ENCODE measurements around the gene EXOSC5.

Gene EXOSC5

DNA sequence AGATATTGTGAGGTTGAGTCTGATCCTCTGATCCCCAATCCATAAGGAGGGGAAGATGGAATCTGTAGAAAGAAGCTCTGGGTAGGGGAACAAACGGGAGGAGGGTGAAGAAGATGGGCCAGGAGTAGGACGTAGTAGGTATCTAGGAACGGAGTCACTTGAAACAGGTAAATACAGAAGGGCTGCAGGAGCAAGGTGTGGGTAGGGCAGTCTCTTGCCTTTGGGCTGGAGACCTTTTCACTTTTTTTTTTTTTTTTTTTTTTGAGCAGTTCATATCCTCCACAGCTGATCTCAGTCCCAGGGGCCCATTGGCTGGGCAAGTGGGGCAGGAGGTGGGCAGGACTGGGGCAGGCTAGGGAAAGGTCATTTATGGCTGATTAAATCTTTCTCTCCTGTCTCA lies 1.9 kb upstream of the EXOSC5 start:
- TF ChIP-seq FOXK2 (IDR thresholded peaks at IDR 0.05): no peak
- TF ChIP-seq SP1 (IDR thresholded peaks at IDR 0.05): no peak
- no peak for TF ChIP-seq HDGF (IDR thresholded peaks at IDR 0.05; ENCODE audit: borderline replicate concordance)
- no peak for TF ChIP-seq BHLHE40 (IDR thresholded peaks at IDR 0.05; ENCODE audit: borderline replicate concordance)
- no peak for TF ChIP-seq L3MBTL2 (conservative IDR thresholded peaks at IDR 0.05)
- no peak for TF ChIP-seq NFRKB (IDR thresholded peaks at IDR 0.05)
- TF ChIP-seq TARDBP (IDR thresholded peaks at IDR 0.05): no peak
- TF ChIP-seq LEF1 (IDR thresholded peaks at IDR 0.05; ENCODE audit: borderline replicate concordance): no peak
- no peak for TF ChIP-seq FOXM1 (IDR thresholded peaks at IDR 0.05; ENCODE audit: borderline replicate concordance)
- TF ChIP-seq ELF4 (IDR thresholded peaks at IDR 0.05): no peak
- no peak for TF ChIP-seq ZNF384 (IDR thresholded peaks at IDR 0.05)
- no peak for TF ChIP-seq FOXA1 (IDR thresholded peaks at IDR 0.05)
- TF ChIP-seq CTBP1 (IDR thresholded peaks at IDR 0.05; ENCODE audit: borderline replicate concordance): no peak
- TF ChIP-seq ARNT (IDR thresholded peaks at IDR 0.05): no peak
- ChIA-PET POLR2A (interaction anchor here (0.9 to 1.9 kb wide), 2 partner anchors 10 to 40 kb away, joined by 5 to 8 read pairs; partner anchors contain the start of gene DMAC2), CTCF (no interaction called here)
- DNase-seq (ENCODE audit: extremely low spot score): no peak

DNA sequence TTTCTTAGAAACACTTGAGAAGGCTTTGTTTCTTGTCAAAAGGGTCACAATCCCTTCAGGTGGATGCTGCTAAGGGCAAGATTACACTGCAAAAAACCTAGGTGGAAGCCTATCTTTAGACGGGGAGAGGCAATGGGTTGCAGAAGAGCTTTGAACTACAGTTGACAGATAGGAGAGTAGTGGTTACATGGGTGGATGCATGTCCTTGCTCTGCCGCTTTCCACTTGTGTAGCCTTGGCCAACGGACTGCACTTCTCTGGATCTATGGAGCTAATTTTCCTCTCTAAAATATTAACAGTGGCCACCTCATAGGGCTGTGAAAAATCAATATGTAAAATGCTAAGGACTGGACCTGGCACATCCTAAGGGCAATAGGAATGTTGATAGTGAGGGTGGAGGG lies 1.4 kb upstream of the EXOSC5 start:
- DNase-seq (ENCODE audit: extremely low spot score): no peak
- TF ChIP-seq BHLHE40 (IDR thresholded peaks at IDR 0.05; ENCODE audit: borderline replicate concordance): no peak
- TF ChIP-seq, protein P1, sequence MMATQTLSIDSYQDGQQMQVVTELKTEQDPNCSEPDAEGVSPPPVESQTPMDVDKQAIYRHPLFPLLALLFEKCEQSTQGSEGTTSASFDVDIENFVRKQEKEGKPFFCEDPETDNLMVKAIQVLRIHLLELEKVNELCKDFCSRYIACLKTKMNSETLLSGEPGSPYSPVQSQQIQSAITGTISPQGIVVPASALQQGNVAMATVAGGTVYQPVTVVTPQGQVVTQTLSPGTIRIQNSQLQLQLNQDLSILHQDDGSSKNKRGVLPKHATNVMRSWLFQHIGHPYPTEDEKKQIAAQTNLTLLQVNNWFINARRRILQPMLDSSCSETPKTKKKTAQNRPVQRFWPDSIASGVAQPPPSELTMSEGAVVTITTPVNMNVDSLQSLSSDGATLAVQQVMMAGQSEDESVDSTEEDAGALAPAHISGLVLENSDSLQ (IDR thresholded peaks at IDR 0.05): no peak
- no peak for TF ChIP-seq ELF4 (IDR thresholded peaks at IDR 0.05)
- TF ChIP-seq TARDBP (IDR thresholded peaks at IDR 0.05): no peak
- TF ChIP-seq L3MBTL2 (conservative IDR thresholded peaks at IDR 0.05): no peak
- no peak for TF ChIP-seq ZNF384 (IDR thresholded peaks at IDR 0.05)
- TF ChIP-seq FOXK2 (IDR thresholded peaks at IDR 0.05): no peak
- TF ChIP-seq SP1 (IDR thresholded peaks at IDR 0.05): no peak
- TF ChIP-seq FOXA1 (IDR thresholded peaks at IDR 0.05): no peak
- TF ChIP-seq SUZ12 (IDR thresholded peaks at IDR 0.05): no peak
- TF ChIP-seq HDGF (IDR thresholded peaks at IDR 0.05; ENCODE audit: borderline replicate concordance): no peak
- TF ChIP-seq CTBP1 (IDR thresholded peaks at IDR 0.05; ENCODE audit: borderline replicate concordance): no peak
- ChIA-PET CTCF (no interaction called here), POLR2A (interaction anchor here (0.9 to 1.9 kb wide), 3 partner anchors 10 to 41 kb away, joined by 3 to 8 read pairs (median 5); partner anchors contain the start of gene DMAC2)

DNA sequence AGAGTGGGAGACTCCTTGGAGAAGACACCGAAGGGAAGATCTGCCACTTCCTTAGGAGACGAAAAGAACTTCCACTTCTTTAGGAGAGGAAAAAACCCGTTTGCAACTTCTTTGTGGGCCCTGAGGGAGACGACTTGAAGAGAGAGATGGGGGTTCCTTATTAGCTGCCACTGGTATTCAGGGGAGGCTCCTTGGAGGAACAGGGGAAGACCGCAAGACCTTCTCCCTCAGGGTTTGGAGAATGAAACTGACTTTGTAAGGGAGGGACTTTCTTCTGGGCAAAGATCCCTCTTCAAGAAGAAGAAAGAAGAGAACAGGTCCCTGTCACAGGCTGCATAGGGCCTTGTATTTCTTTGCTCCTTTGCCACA lies 875 bp upstream of the EXOSC5 start:
- no peak for DNase-seq (ENCODE audit: extremely low spot score)
- ChIA-PET POLR2A (interaction anchor here (1.0 to 1.9 kb wide), 2 partner anchors 11 to 42 kb away, joined by 3 to 8 read pairs; partner anchors contain the start of gene DMAC2), CTCF (no interaction called here)
- TF ChIP-seq TARDBP (IDR thresholded peaks at IDR 0.05) (no peak), ZNF384 (IDR thresholded peaks at IDR 0.05) (no peak), LEF1 (IDR thresholded peaks at IDR 0.05; ENCODE audit: borderline replicate concordance) (no peak), CTBP1 (IDR thresholded peaks at IDR 0.05; ENCODE audit: borderline replicate concordance) (no peak), NFRKB (IDR thresholded peaks at IDR 0.05) (no peak), FOXA1 (IDR thresholded peaks at IDR 0.05) (no peak)

DNA sequence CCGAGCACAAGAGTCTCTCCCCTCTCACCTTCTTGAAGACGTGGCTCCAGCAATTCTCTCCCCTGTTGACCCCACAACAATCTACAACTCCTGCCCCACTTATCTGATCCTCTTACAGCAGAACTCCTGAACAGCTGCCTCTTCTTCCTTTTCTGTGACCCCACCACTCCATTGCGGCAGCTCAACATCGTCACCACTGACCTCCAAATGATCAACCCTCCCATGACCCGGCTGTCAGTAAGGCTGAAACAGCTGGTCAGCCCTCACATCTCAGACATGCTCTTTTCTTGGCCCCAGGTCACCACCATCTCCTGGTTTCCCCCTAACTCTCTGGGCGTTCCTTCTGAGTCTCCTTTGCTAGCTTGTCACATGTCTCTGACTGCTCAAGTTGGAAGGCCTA lies 1.8 kb downstream of the EXOSC5 start:
- ChIA-PET POLR2A (interaction anchor here (0.6 to 1.4 kb wide), 2 partner anchors 9 to 39 kb away, joined by 3 read pairs; no protein-coding TSS in a partner anchor), CTCF (no interaction called here)
- no peak for DNase-seq (ENCODE audit: extremely low spot score)
- TF ChIP-seq ARNT (IDR thresholded peaks at IDR 0.05) (no peak), SUZ12 (IDR thresholded peaks at IDR 0.05) (no peak), BHLHE40 (IDR thresholded peaks at IDR 0.05; ENCODE audit: borderline replicate concordance) (no peak), L3MBTL2 (conservative IDR thresholded peaks at IDR 0.05) (no peak), ELF4 (IDR thresholded peaks at IDR 0.05) (no peak), FOXA1 (IDR thresholded peaks at IDR 0.05) (no peak)
- TF ChIP-seq, protein P1 (IDR thresholded peaks at IDR 0.05): no peak

DNA sequence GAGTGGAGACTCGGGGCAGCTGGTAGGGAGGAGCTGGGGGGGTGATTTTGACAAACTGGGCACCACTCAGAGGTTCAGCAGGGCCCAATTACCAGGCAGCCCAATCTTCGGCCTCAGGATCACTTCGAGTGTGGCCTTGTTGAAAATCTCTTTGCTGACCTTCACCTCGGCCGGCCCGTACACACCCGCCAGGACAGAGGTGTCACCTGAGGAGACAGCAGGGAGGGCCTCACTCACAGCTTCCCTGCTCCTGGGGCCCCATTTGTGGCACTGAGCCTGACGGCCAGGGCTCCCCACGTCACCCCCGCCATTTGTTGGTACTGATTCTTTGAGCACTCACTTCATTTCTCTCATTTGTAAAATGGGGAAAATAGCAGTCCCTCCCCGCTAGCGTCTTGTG lies 4.4 kb downstream of the EXOSC5 start:
- ChIA-PET POLR2A (interaction anchor here (1.4 kb wide), 1 partner anchor 28 kb away, joined by 3 read pairs; no protein-coding TSS in a partner anchor), CTCF (no interaction called here)
- DNase-seq (ENCODE audit: extremely low spot score): no peak
- no peak for TF ChIP-seq LEF1 (IDR thresholded peaks at IDR 0.05; ENCODE audit: borderline replicate concordance)
- TF ChIP-seq SUZ12 (IDR thresholded peaks at IDR 0.05): no peak
- TF ChIP-seq ARNT (IDR thresholded peaks at IDR 0.05): no peak
- no peak for TF ChIP-seq NFRKB (IDR thresholded peaks at IDR 0.05)
- TF ChIP-seq CTBP1 (IDR thresholded peaks at IDR 0.05; ENCODE audit: borderline replicate concordance): no peak
- TF ChIP-seq ELF4 (IDR thresholded peaks at IDR 0.05): no peak
- TF ChIP-seq, protein P1 (IDR thresholded peaks at IDR 0.05): no peak
- TF ChIP-seq TARDBP (IDR thresholded peaks at IDR 0.05): no peak
- TF ChIP-seq SP1 (IDR thresholded peaks at IDR 0.05): no peak
- no peak for TF ChIP-seq FOXM1 (IDR thresholded peaks at IDR 0.05; ENCODE audit: borderline replicate concordance)
- TF ChIP-seq HDGF (IDR thresholded peaks at IDR 0.05; ENCODE audit: borderline replicate concordance): no peak
- no peak for TF ChIP-seq FOXK2 (IDR thresholded peaks at IDR 0.05)
- TF ChIP-seq FOXA1 (IDR thresholded peaks at IDR 0.05): no peak
- TF ChIP-seq ZNF384 (IDR thresholded peaks at IDR 0.05): no peak
- TF ChIP-seq L3MBTL2 (conservative IDR thresholded peaks at IDR 0.05): no peak
- TF ChIP-seq BHLHE40 (IDR thresholded peaks at IDR 0.05; ENCODE audit: borderline replicate concordance): no peak

DNA sequence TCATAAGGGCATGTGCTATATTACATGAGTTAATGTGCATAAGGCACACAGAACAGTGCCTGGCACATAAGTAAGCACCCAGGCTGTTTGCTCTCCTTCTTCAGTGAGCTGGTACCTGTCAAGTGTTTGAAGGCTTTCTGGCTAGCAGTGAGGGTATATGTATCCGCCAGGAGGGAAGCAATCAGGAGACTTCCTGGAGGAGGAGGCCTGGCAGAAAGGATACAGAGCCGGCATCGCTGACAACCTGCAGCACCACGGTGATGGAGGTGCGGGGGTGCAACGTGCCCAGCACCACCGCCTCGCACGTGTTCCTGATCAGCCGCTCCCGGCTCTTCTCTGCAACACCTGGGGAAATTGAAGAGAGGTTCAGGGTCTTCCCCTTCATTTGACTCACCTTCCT lies 5.5 kb downstream of the EXOSC5 start:
- POLR2A ChIA-PET: no interaction called here
- CTCF ChIA-PET: no interaction called here
- DNase-seq (ENCODE audit: extremely low spot score): no peak
- TF ChIP-seq SP1 (IDR thresholded peaks at IDR 0.05) (no peak), NFRKB (IDR thresholded peaks at IDR 0.05) (no peak), HDGF (IDR thresholded peaks at IDR 0.05; ENCODE audit: borderline replicate concordance) (no peak), LEF1 (IDR thresholded peaks at IDR 0.05; ENCODE audit: borderline replicate concordance) (no peak), SUZ12 (IDR thresholded peaks at IDR 0.05) (no peak), ARNT (IDR thresholded peaks at IDR 0.05) (no peak), FOXA1 (IDR thresholded peaks at IDR 0.05) (no peak), ZNF384 (IDR thresholded peaks at IDR 0.05) (no peak), ELF4 (IDR thresholded peaks at IDR 0.05) (no peak), FOXK2 (IDR thresholded peaks at IDR 0.05) (no peak), CTBP1 (IDR thresholded peaks at IDR 0.05; ENCODE audit: borderline replicate concordance) (no peak), FOXM1 (IDR thresholded peaks at IDR 0.05; ENCODE audit: borderline replicate concordance) (no peak), TARDBP (IDR thresholded peaks at IDR 0.05) (no peak), L3MBTL2 (conservative IDR thresholded peaks at IDR 0.05) (no peak), BHLHE40 (IDR thresholded peaks at IDR 0.05; ENCODE audit: borderline replicate concordance) (no peak)
- TF ChIP-seq, protein P1 (IDR thresholded peaks at IDR 0.05): no peak

All from HEK293T (cell line).